Endothelial cell (in vitro differentiated cells): ENCODE data around the gene GHRL. TPM values are rescaled to one million over a fixed set of nuclear protein-coding genes. Genes with fewer than 3 reads are reported as not detected.

ENCODE experiments used
- DNase-seq: peaks from one replicate; pipeline ENCODE4 v3.0.0; 2021; ENCODE audit warnings: low spot score
- H3K27ac Mint-ChIP-seq: one replicate; pipeline ENCODE4 v1.8.0; 2021; ENCODE audit warnings: mixed read lengths, inconsistent platforms; ENCODE audit not compliant: unreplicated experiment
- H3K27me3 Mint-ChIP-seq: one replicate; pipeline ENCODE4 v1.8.0; 2021; ENCODE audit warnings: mild to moderate bottlenecking, moderate library complexity, mixed read lengths, inconsistent platforms; ENCODE audit not compliant: unreplicated experiment
- H3K36me3 Mint-ChIP-seq: one replicate; pipeline ENCODE4 v1.8.0; 2021; ENCODE audit warnings: mild to moderate bottlenecking, low read depth, mixed read lengths, inconsistent platforms; ENCODE audit not compliant: unreplicated experiment
- H3K4me1 Mint-ChIP-seq: one replicate; pipeline ENCODE4 v1.8.0; 2021; ENCODE audit warnings: mild to moderate bottlenecking, mixed read lengths, inconsistent platforms; ENCODE audit not compliant: unreplicated experiment
- H3K4me3 Mint-ChIP-seq: one replicate; pipeline ENCODE4 v1.8.0; 2021; ENCODE audit warnings: mild to moderate bottlenecking, mixed read lengths, inconsistent platforms; ENCODE audit not compliant: unreplicated experiment
- H3K9me3 Mint-ChIP-seq: one replicate; pipeline ENCODE4 v1.8.0; 2021; ENCODE audit warnings: mixed read lengths, inconsistent platforms; ENCODE audit not compliant: unreplicated experiment
- long read RNA-seq: library from polyadenylated mRNA; unstranded; transcript quantifications from one replicate; pipeline ENCODE4 v2.0.0, GENCODE V29; 2020; ENCODE audit not compliant: unreplicated experiment
- total RNA-seq: library from RNA; stranded (reverse); fragmentation: NEBNext Ultra II Directional; extraction: Animal tissue kit (Norgen Biotek cat#: 25700); gene quantifications from one replicate; pipeline ENCODE4 v1.2.1, GENCODE V29; 2021; ENCODE audit not compliant: unreplicated experiment
- TF ChIP-seq, protein P1 (sequence below): fragments of 200-600 bp; sonication (generic); IDR thresholded peaks from one replicate; pipeline ENCODE4 v1.5.0; 2021; ENCODE audit warnings: antibody characterized with exemption; ENCODE audit not compliant: unreplicated experiment

The GHRL gene, protein sequence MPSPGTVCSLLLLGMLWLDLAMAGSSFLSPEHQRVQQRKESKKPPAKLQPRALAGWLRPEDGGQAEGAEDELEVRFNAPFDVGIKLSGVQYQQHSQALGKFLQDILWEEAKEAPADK
- total RNA-seq = 0.62 TPM
- long read RNA-seq, partial matches to known transcripts = 0 of 3 reads
- long read RNA-seq, other reads (novel, unspliced or antisense) = 3 of 3 reads

DNA sequence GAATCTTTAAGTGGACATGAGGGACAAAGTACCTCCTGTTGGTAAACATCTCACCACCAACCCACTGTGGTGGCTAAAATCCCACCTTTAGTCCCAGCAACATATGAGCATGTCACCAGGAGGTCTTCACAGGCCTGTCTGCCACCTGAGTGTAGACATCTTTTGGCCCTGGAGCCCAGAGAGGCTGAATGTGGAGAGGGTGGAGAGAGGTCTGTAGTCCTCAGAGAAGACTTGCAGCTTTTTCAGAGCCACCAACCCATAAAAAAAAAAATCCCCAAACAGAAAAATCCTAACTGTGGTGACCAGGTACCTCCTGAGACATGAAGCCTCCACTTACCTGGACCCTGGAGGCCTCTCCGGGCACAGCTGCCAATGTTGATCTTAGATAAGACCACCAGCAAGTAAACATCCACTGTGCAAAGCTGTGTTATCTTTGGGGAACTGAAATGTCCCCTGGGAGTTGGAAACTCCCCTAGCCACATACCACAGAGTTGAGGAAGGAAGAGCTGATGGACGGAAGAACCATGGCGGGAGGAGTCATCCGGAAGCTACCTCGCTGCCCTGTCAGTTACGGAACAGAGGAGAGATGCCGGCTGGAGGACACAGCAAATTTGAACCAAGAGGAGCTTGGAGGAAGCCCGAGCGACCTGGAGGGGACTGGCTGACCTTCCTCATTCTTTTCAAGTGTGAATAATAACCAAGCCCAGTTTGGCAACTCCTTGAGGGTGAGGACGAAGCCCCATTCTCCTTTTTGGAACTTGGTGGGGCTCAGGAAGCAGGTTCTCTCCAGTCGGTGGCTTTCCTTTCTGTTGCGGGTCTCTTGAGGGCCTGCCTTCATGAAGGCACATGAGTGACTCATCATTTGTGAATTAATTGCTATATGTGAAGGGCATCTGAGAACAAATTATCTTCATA, at the start of gene GHRL:
Gene GHRL (minus strand): TSS at position 443 of the 915 bp plus-strand sequence. CDS start 2,767 bp downstream, outside the sequence.
- H3K36me3 Mint-ChIP-seq = peaks cover 10% of the 10 kb centered on the region
- peaks cover 4% of the 10 kb centered on the region for H3K27me3 Mint-ChIP-seq
- no peak for DNase-seq
- no peaks in the 10 kb centered on the region for H3K9me3 Mint-ChIP-seq
- H3K27ac Mint-ChIP-seq = no peak within 1 kb of the TSS
- H3K4me1 Mint-ChIP-seq = peaks cover 16% of the 10 kb centered on the region
- peak within 1 kb of the TSS; percentile 50 for H3K4me3 Mint-ChIP-seq
- TF ChIP-seq, protein P1, sequence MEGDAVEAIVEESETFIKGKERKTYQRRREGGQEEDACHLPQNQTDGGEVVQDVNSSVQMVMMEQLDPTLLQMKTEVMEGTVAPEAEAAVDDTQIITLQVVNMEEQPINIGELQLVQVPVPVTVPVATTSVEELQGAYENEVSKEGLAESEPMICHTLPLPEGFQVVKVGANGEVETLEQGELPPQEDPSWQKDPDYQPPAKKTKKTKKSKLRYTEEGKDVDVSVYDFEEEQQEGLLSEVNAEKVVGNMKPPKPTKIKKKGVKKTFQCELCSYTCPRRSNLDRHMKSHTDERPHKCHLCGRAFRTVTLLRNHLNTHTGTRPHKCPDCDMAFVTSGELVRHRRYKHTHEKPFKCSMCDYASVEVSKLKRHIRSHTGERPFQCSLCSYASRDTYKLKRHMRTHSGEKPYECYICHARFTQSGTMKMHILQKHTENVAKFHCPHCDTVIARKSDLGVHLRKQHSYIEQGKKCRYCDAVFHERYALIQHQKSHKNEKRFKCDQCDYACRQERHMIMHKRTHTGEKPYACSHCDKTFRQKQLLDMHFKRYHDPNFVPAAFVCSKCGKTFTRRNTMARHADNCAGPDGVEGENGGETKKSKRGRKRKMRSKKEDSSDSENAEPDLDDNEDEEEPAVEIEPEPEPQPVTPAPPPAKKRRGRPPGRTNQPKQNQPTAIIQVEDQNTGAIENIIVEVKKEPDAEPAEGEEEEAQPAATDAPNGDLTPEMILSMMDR = no peak

DNA sequence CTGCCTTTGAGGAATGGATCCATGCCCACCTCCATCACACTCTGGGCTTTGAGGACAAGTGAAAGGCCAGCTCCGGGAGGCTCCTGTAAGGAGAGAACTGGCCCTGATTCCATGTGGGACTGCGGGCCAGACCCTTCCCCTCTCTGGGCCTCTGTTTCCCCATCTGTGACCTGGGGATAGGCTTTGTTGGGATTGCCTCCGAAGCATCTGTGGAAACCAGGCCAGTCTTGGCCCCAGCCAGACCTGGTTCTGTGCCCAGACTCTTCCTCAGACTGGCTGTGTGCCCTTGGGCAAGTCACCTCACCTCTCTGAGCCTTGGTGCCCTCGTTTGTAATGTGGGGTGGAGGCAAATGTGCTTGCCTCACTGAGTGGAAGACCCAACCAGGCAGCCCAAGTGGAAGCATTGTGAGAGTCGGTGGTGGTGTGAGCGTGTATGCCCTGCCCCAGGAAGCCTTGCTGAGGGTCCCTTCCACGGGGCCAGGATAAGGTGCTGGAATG, 49.2 kb upstream of the GHRL start:
- H3K36me3 Mint-ChIP-seq = no peaks in the 10 kb centered on the region
- no peak overlapping the region for H3K27ac Mint-ChIP-seq
- H3K4me1 Mint-ChIP-seq = peaks cover 17% of the 10 kb centered on the region
- H3K9me3 Mint-ChIP-seq = no peaks in the 10 kb centered on the region
- no peak for DNase-seq
- no peak overlapping the region for H3K4me3 Mint-ChIP-seq
- TF ChIP-seq, protein P1 = no peak
- H3K27me3 Mint-ChIP-seq = peaks cover 6% of the 10 kb centered on the region

DNA sequence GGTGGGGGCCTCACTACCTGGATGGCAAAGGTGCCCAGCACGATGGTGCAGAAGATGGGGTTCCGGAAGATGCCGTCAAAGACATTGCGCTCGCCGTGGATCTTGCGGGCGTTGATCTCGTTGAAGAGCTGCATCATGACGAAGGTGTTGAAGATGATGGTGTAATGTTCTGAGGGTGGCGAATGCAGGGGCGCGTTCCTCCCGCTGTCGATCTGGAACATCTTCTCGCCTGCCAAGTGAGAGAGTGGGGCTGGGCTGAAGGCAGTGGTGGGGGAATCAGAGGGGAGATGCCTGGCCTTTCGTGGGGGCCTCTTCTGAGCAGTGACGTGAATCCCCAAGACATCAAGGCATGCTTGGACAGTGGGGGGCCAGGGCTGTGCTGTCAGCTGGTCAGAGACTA, 47.7 kb upstream of the GHRL start:
- no peak overlapping the region for H3K4me3 Mint-ChIP-seq
- H3K36me3 Mint-ChIP-seq = no peaks in the 10 kb centered on the region
- no peak for DNase-seq
- H3K4me1 Mint-ChIP-seq = peaks cover 17% of the 10 kb centered on the region
- peak overlapping the region; percentile 18 for H3K27ac Mint-ChIP-seq
- TF ChIP-seq, protein P1 = no peak
- H3K9me3 Mint-ChIP-seq = no peaks in the 10 kb centered on the region
- peaks cover 4% of the 10 kb centered on the region for H3K27me3 Mint-ChIP-seq

DNA sequence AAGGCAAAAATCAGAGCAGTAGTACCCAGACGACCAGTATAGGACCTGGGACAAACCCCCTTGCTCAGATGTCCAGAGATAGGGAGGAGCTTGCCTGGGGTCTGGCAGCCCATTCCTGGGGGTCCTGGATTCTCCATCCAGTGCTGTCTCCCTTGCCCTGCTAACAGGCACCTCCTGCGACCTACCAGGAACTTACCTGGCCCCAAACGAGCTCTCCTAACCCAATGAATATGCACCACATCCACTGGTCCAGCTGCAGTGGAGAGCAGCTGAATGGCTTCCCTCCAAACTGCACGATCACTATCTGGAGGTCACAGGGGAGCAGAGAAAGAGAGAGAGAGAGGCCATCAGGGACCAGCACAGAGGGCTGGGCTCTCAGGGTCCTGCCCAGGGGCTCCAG, 47.3 kb upstream of the GHRL start:
- Mint-ChIP-seq H3K4me3 (no peak overlapping the region), H3K36me3 (no peaks in the 10 kb centered on the region), H3K9me3 (no peaks in the 10 kb centered on the region), H3K4me1 (peaks cover 18% of the 10 kb centered on the region), H3K27ac (no peak overlapping the region), H3K27me3 (peaks cover 4% of the 10 kb centered on the region)
- no peak for DNase-seq
- TF ChIP-seq, protein P1 = no peak
